HS-5 (cell line): Measurements from ENCODE around the gene CPZ.

Experiments used
- DNase-seq: peaks from one replicate; pipeline ENCODE4 v3.0.0-alpha.2; 2012; ENCODE audit warnings: low read depth

CPZ gene

DNA sequence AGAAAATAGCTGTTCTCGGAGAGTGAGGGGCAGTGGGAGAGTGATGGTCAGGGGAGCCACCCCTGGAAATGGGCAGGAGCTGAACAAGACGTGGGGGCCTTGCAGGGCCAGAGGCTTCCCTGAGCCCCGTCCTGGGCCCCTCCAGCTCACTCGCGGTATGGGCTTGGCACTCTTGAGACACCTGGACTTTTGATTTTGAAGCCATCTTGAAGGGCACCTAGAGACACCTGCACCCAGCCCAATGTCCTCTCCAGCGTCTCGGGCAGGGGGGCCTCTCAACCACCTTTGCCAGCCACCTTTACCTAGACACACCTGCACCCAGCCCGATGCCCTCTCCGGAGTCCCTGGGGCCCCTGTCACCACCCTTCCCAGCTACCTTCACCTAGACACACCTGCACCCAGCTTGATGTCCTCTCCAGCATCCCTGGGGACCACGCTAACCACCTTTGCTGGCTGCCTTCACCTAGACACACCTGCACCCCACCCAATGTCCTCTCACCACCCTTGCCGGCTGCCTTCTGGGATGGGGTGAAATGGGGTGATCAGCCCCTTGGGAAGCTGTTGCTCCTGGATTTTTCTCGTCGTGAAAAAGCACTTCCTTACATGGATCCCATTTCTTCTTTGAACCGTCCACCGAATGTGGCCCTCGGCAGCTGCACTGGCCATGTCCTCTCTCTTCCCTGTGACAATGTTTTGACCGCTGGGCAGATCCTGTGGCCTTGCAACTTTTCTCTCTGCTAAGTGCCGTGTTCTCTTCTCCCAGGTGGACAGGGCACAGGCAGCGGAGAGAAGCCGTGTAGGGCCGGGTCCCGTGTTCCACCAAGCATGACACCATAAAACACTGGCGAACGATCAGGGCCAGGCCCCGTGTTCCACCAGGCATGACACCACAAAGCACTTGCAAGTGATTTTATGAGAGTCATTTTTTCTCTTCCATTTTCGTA lies 47.5 kb downstream of the CPZ start:
- DNase-seq, result no peak

DNA sequence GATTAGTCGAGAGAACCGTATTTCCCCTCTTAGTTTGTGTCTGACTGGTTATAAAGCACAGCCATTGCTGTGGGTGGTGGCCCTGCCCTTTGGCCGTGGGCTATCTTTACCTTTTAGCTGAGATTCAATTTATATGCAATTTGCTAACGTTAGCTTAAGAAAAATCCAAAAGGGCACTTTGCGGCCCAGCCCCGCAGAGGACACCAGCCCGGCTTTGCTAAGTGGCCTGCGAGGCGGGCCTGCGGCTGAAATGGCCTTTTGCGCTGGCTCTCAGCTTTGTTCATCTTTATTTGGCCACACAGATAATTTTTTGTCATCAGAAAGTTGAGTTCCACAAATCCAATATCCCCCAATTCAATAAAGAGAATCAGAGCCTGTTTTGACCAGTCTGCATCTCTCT lies 48.3 kb downstream of the CPZ start:
- no peak for DNase-seq

DNA sequence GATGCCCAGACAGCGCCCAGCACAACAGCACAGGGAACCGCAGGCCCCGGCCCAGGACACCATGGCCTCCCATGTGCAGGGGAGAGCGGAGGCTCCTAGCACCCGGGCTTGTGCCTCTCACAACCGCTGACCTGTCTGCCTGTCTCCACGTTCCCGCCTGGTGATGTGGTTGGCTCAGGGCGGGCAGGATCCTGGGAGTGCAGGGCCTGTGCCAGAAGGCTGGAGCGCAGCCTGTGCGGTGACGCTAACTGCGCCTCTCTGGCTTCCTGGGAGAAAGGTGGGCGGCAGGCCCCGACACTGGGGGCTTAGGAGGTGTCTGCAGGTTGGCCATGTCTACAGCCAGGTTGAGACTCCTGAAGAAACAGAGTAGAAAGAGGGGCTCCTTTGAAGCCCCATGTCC lies 48.7 kb downstream of the CPZ start:
- DNase-seq, result no peak

DNA sequence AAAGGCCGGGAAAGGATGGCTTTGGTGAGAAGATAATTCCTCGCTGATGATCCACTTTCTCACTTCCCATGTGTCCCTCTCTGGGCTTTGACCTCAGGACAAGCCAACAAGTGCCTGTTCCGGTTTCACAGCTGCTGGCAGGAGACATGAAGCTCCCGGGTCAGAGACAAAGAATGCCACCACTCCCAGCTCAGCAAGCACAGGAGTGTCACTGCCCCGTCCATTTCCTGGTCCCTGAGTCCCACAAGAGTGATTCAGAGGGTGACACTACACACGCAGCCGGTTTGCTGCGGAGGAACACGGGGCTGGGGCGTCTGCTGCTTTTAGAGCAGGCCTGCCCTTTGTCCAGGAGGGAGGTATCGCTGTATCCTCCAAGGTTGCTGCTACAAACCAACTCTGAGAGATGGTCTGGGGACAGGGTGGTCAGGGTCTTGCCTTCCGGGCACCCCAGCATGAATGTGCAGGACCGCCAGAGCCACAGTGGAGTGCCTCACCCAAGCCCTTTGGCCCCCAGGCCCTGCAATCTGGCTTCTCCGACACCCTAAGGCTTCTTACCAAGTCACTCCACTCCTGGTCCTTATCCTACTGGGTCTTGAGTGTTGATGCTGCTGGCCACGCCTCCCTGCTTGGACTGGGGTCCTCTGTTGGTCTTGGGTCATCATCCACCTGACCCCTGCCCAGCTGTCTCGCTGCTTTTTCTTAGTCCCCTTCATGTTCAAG lies 49.5 kb downstream of the CPZ start:
- DNase-seq, result no peak

DNA sequence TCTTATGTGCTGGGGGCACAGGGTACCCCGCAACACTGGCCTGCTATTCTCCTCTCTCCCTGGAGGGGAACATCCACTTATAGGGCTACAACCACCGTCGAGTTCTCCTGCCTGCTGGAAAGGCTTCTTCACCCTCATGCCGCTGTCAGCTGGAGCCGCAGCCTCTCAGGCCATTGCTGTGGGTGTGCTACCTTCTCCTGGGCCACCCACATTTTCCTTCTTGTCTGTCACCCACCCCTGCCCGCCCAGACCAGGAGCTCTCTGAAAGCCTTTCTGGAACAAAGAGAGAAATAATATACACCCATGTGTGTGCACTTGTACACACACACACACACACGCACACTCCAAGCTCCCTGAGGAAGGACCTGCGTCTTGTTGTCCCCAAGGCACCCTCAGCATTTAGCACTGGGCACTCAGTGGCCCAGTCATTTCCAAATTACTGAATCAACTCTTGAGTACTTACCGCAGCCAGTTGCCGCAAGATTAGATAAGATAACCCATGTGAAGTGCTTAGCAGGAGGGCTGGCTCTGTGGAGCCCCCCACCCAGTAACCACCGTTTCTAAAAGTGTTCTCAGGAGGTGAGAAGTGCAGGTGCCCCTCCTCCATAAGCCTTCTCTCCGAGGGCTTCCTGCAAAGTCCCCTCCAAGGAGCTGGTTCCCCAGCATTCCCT lies 50.2 kb downstream of the CPZ start:
- no peak for DNase-seq

DNA sequence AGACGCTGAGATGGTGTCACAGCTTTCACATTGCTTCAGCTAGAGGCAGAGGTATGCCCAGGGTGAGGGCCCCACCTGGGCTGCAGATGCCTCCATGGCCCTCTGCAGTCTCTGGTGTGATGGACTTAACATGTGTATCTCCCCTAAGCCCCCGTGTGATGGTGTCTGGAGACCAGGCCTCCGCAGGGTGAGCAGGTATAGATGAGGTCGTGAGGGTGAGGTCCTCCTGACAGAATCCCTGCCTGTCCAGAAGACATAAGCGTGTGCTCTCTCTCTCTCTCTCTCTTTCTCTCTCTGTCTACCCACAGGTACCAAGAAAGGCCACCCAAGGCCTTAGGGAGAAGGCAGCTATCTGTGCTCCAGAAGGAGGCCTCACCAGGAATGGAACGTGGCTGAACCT lies 50.9 kb downstream of the CPZ start:
- no peak for DNase-seq

DNA sequence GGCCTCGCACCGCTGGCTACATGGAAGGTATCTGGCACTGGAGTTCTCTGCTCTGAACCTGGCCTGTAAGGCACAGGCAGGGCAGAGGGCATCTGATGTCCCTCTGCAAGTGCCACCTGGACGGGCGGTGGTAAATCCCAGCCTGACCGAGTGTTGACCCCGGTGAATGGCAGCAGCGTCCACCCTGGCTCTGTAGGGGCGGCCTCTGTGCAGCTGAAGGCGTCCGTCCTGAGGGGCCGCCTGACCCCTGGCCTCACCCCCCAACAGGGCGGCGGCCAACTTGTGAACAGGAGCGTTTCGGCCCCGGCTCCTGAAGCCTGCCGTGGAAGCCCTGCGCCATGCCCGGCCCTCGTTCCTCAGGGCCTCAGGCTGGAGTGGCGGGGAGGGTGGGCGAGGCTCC lies 51.4 kb downstream of the CPZ start:
- DNase-seq, result no peak

DNA sequence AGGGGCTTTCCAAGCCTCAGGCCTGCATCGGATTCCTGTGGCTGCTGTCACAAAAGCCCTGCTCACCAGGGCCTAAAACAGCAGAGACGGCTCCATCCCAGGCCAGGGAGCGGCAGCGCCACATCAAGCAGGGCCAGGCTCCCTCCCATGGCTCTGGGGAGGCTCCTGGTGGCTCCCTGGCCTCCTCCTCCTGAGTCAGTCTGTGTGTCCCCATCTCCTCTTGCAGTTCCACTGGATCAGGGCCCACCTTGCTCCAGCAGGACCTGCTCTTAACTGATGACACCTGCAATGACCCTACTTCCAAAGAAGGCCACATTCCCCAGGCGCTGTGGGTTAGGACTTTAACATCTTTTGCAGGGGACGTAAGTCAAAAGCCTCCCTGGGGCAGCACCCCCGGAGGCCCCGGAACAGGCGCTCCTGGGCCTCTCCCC lies 51.9 kb downstream of the CPZ start:
- no peak for DNase-seq

DNA sequence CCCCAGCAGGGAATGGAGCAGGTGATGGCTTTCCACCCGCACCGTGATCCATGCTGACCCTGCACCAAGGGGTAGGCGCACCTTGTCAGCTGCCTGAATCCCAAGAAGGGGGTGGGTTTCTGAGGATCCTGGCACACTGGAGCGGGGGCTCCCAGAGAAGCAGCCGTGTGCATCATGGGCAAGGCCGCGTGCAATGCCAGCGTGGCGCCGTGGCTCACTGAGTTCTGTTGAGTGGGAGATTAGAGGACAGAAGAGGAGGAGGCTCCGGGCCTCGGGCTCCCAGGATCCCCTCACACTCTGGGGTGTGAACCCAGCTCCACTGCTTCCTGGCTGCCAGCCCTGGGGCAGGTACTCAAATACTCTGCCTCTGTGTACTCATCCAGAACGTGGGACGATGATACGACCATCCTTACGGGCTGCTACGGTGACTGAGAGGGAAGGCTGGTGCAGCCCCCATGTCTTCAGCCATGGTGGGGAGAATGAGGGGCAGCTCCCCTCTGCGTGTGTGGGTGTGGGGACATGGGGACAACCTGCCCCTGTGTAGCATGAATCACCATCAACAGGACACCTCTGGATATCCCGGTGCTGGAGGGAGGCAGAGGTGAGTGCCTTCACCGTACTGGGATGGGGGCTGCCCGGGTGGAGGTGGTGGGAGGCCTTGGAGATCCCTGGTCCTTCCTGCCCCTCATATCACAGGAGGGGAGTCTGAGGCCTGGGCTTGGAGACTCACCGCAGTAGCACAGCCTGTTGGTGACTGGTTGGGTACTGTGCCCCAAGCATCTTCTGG lies 52.6 kb downstream of the CPZ start:
- no peak for DNase-seq

DNA sequence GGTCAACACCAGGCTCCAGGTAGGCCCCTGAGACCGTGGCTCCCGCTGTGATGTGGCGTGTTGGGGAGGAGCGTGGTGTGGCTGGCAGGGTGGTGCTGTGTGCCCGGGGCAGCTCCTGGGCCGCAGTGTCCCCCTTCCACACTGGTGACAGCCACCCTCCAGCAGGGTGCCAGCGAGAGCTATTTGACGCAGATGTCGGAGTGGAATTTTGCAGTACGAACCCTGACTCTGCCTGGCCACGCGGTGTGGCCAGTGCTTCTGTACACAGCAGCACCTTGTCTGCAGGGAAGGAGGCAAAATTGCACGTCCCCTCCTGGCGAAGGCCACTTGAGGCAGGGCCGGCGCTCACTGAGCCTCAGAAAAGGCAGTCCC lies 53.2 kb downstream of the CPZ start:
- DNase-seq, result no peak

DNA sequence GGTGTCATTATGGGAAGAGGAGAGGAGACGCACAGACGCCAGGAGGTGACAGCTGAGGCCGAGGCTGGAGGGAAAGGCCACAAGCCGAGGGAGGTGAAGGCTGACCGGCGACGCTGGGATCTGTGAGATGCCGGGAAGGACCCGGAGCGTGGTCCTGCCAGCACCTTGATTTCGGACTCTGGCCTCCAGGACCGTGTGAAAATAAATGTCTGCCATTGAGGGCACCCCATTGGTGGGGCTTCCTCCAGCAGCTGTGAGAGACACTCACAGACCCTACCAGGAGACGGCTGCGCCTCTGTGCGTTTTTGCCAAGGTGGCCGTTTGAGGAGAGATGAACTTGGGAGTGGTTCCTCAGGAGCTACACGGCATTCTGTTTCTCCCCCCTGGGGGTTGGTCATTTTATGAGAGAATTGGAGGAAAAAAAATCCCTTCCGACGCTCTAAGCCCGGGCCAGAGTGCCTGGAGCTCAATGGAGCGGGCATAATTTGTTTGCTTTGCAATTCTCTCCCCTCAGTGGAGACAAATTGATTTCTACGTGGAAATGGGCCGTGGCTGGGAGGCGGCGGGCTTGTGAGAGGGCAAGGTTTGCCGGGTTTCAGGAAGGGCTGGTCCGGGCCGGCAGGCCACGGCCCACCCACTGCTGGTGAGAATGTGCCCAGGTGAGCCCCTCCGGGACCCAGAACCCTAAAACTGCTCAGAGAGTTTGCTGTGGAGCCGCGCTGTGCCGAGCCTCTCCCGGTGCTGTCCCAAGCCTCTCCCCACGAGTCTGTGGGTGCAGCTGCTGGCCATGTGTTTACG lies 53.9 kb downstream of the CPZ start:
- no peak for DNase-seq

DNA sequence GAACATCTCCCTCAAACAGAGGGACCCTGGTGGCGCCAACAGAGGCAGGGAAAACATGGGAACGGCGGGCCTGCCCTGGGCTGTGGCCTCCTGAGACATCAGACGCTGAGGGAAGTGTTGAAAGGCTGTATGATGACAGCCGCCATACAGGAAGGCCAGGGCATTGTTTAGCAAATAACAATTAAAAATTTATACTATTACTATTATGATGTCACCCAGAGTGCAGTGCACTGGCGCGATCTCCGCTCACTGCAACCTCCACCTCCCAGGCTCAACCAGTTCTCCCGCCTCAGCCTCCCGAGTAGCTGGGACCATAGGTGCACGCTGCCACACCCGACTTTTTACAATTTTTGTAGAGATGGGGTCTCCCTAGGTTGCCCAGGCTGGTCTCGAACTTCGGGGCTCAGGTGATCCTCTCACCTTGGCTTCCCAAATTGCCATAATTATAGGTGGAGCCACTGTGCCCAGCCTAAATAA lies 54.6 kb downstream of the CPZ start:
- DNase-seq, result no peak

DNA sequence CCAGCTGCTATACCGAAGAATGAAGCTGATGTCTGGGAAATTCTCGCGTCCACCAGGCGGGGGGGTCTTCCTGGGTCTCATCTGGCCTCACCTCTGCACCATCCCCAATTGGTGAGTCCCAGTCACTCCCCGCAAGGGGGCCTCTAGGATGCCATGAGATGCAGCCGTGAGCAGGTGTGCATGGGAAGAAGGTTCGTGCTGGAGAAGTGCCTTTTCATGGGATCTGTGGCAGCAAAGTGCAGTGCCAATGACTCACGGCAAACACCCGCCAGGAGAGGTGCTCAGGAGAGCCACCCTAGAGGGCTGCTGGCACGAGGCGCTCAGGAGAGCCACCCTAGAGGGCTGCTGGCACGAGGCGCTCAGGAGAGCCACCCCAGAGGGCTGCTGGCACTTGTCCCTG lies 55.1 kb downstream of the CPZ start:
- no peak for DNase-seq

DNA sequence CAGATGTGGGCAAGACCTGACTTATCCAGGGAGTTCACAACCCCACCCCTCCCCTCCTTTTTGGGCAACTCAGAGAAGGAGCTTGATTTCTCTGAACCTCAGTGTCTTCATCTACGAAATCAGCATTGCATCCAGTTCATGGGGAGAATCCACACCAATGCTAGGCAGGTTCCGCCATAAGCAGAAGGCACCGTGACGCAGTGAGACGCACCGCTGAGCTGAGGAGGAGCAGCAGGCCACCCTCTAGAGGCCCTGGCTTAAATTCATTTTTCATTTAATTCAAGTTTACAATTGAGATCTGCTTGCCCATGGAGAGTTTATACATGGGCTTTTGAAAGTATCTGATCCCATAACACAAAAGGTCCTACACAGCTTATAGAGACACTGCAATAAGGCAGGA lies 55.7 kb downstream of the CPZ start:
- DNase-seq, result no peak

DNA sequence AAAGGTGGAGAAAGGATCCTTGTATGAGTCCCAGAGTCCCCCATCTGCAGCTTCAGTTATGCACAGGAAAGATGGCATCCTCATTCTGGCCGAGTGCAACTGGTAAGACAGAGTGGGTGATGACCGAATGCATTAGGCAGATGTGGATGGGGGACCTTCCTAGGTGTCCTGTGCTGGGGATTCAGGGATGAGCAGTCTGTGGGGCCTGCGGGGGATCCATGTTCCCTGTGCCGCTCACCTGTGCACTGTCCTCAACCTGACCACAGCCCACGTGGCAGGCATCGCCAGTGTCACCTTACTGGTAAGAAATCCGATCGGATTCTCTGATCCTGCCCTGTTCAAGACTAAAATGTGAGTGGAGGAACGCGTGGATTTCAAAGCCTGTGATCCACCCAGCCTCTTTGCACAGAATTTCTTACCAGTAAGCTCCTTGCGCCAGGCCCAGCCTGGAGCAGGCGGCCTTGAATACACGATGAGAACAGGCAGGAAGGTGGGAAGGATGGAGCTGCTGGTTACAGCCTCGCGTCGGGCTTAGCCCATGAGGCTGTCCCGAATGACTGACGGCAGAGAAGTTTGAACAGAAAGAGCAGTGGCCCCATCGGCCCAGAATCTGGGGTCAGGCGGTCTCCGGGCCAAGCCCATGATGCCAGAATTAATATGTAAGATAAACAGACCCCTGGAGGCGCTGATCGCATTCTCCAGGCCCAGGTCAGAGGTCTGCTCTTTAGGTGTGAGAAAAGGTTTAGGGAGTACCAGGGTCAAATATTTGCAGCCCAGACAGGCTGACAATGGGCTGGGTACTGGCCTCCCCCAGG lies 56.5 kb downstream of the CPZ start:
- DNase-seq, result no peak

DNA sequence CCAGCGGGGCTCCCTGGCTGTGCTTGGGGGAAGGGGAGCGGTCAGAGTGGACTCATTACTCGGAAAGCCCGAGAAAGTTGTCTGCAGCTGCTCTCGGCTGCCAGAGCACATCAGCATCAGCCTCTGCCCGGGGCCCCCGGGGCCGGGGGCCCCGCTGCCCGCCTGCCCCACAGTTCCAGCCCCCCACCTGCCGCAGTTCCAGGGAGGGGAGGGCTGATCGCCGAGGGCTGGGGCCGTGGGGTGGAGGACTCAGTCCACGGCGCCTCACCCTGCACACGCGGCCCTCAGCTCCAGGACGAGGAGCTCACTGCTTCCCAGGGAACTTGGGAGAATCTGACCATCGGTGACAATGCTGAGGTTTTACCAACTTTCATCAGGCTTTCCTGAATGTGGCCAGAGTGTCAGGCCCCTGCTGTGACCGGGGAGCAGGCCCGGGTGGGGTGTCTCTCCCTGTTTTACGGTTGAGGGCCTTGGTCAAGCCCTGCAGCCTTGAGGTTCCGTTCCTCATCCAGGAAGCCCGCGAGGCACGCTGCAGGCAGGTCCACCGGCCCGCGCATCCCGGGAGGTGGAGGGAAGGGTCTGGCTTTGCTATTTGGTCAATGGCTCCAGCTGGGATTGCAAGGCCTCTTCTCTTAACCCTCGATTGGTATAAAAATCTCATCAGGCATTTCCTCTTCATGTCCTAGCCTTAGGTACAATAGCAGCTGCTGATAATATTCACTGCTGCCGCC lies 57.2 kb downstream of the CPZ start:
- no peak for DNase-seq

DNA sequence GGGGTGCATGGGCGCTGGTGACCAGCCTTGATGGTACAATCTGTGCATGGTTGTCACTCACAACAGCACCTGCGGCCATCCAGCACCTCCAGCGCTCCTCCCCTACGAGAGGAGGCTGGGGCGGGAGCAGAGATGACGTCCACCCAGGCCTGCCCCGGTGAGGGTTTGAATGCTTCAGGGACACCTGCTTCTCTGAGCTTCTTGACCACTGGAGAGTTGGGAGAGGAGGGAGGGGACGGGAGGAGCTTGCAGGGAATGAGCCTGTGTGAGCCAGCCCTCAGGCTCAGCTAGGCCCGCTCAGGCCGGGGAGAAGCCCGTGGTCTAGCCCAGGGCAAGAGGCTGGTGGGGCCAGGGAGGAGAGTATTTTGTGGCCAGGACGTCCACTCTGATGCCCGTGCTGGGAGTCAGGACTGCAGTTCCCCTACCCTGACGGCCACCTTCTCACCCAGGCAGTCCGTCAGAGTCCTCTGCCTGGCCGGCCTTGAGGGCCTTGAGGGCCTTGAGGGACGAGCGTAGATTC lies 59.2 kb downstream of the CPZ start:
- no peak for DNase-seq

DNA sequence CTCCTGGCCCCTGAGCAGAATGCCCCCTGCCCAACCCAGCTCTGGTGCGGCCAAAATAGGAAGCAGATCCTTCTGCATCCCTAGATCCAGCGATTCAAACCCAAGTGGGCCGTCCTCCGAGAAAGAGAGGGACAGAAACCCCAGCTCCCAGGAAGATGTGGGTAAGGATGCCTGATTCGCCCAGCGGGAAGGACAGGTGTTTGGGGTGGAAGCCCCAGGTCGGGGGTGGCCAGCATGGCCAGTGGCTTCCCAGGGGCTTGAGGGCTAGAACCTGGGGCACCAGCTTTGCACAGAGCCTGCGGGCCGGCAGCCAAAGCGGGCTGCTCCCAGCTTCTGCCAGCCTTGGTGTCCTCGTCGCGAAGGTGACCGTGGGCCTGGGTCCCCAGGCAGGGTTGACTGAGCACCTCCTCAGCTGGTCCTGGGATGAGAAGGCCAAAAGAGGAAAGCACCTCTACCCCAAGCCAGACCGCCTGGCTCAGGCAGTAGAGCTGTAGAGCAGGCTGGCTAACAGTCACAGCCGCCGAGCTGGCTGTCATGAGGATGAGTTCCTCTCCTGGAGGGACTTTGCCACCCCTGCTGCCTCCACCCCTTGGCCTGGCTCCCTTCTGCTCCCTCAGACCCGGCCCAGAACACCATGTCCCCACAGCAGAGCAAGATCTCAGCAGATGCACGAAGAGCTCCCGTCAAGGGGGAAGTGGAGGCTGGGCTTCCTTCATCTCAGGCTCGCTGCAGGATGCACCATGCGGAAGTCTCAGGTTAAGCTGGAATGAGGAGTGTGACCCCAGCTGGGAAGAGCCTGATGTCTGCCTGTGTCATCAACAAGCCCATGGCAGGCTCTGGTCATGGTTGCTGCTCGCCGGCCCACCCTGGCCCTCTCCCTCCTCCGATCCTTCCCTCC lies 59.9 kb downstream of the CPZ start:
- no peak for DNase-seq
